ENCODE data around the gene PRLR. TPM values are rescaled to one million over a fixed set of nuclear protein-coding genes. Genes with fewer than 3 reads are reported as not detected.

PRLR gene
- total and polyA plus RNA-seq, 2 experiments from 2014 or later: 0.31 to 2.2 TPM

GRCh38 chr5:35066260-35066795 is 164.0 kb downstream of the PRLR start:
- no peak for ATAC-seq
- H3K4me3 ChIP-seq: no peak overlapping the region
- H3K4me3 Mint-ChIP-seq: no peak overlapping the region
- no peaks in the 10 kb centered on the region for H3K4me1 ChIP-seq (ENCODE audit: insufficient read depth)
- H3K9me2 ChIP-seq (ENCODE audit: insufficient read depth): no peaks in the 10 kb centered on the region
- no peaks in the 10 kb centered on the region for H3K36me3 ChIP-seq (ENCODE audit: insufficient read depth)
- H4K20me1 ChIP-seq (replicated peaks; ENCODE audit: insufficient read depth): no peaks in the 10 kb centered on the region
- no peaks in the 10 kb centered on the region for H3K27me3 ChIP-seq (ENCODE audit: insufficient read depth)
- no peak overlapping the region for H2AFZ ChIP-seq
- H3K4me2 ChIP-seq: no peak overlapping the region
- no peaks in the 10 kb centered on the region for H3F3A ChIP-seq (replicated peaks; ENCODE audit: low read depth)
- no peaks in the 10 kb centered on the region for H3K4me1 Mint-ChIP-seq
- H3K27me3 Mint-ChIP-seq (ENCODE audit: insufficient read depth, low read depth, poor library complexity): peaks cover 5% of the 10 kb centered on the region
- DNase-seq (ENCODE audit: low spot score): no peak
- no peak overlapping the region for H3K27ac ChIP-seq (ENCODE audit: low read depth)
- no peaks in the 10 kb centered on the region for H3K9me3 Mint-ChIP-seq
- TF ChIP-seq ETS1 (IDR thresholded peaks at IDR 0.05): no peak
- no peaks in the 10 kb centered on the region for H3K36me3 Mint-ChIP-seq (ENCODE audit: low read depth)
- H3K79me2 ChIP-seq (replicated peaks; ENCODE audit: insufficient read depth): no peaks in the 10 kb centered on the region
- H3K27ac Mint-ChIP-seq: no peak overlapping the region

GRCh38 chr5:35063414-35063813 is 166.9 kb downstream of the PRLR start:
- H2AFZ ChIP-seq: no peak overlapping the region
- no peak overlapping the region for H3K27ac ChIP-seq (ENCODE audit: low read depth)
- no peaks in the 10 kb centered on the region for H3K27me3 ChIP-seq (ENCODE audit: insufficient read depth)
- H3K27ac Mint-ChIP-seq: no peak overlapping the region
- no peaks in the 10 kb centered on the region for H3K4me1 ChIP-seq (ENCODE audit: insufficient read depth)
- H3K4me3 Mint-ChIP-seq: no peak overlapping the region
- TF ChIP-seq POLR2AphosphoS5 (IDR thresholded peaks at IDR 0.05; ENCODE audit: low read depth) (no peak), ZNF114 (CRISPR knock-in tag; IDR thresholded peaks at IDR 0.05) (no peak), ZNF462 (CRISPR knock-in tag; IDR thresholded peaks at IDR 0.05) (no peak), ETS1 (IDR thresholded peaks at IDR 0.05) (no peak), EZH2phosphoT487 (IDR thresholded peaks at IDR 0.05; ENCODE audit: unreplicated experiment) (no peak)
- no peaks in the 10 kb centered on the region for H3K36me3 Mint-ChIP-seq (ENCODE audit: low read depth)
- H3K79me2 ChIP-seq (replicated peaks; ENCODE audit: insufficient read depth): no peaks in the 10 kb centered on the region
- H3K27me3 Mint-ChIP-seq (ENCODE audit: insufficient read depth, low read depth, poor library complexity): peaks cover 5% of the 10 kb centered on the region
- H4K20me1 ChIP-seq (replicated peaks; ENCODE audit: insufficient read depth): no peaks in the 10 kb centered on the region
- no peaks in the 10 kb centered on the region for H3K9me3 Mint-ChIP-seq
- DNase-seq (ENCODE audit: low spot score): no peak
- H3K4me2 ChIP-seq: no peak overlapping the region
- no peaks in the 10 kb centered on the region for H3K4me1 Mint-ChIP-seq
- ATAC-seq: no peak
- H3F3A ChIP-seq (replicated peaks; ENCODE audit: low read depth): no peaks in the 10 kb centered on the region
- H3K4me3 ChIP-seq: no peak overlapping the region
- H3K9me2 ChIP-seq (ENCODE audit: insufficient read depth): no peaks in the 10 kb centered on the region
- no peaks in the 10 kb centered on the region for H3K36me3 ChIP-seq (ENCODE audit: insufficient read depth)
